Fibroblast of mammary gland (primary cell): Measurements from ENCODE around the gene SF3A1.
A peak's percentile ranks its signal among the peaks of the same experiment; 100 is the strongest.

ENCODE experiments used
- DNase-seq: peaks from one replicate; pipeline ENCODE4 v3.0.0-alpha.2; 2010; ENCODE audit warnings: low read depth
- H3K4me3 ChIP-seq: 2 replicates; pipeline ENCODE4 v1.5.1; 2011; ENCODE audit warnings: low read depth, mild to moderate bottlenecking, low read length, moderate library complexity; ENCODE audit not compliant: control insufficient read depth
- CTCF ChIP-seq: conservative IDR thresholded peaks from 2 replicates; pipeline ENCODE4 v1.5.1; 2011; ENCODE audit warnings: low read depth, low read length, inconsistent platforms; ENCODE audit not compliant: control insufficient read depth, insufficient read depth

SF3A1 gene

GRCh38 chr22:30287648-30288418, 68.9 kb downstream of the SF3A1 start:
- peak overlapping the region; percentile 53 for H3K4me3 ChIP-seq
- peak; percentile 60 for TF ChIP-seq CTCF
- DNase-seq: peak; percentile 88

GRCh38 chr22:30286813-30287647, 69.7 kb downstream of the SF3A1 start:
- peak; percentile 72 for TF ChIP-seq CTCF
- peak; percentile 45 for DNase-seq
- no peak overlapping the region for H3K4me3 ChIP-seq

DNA sequence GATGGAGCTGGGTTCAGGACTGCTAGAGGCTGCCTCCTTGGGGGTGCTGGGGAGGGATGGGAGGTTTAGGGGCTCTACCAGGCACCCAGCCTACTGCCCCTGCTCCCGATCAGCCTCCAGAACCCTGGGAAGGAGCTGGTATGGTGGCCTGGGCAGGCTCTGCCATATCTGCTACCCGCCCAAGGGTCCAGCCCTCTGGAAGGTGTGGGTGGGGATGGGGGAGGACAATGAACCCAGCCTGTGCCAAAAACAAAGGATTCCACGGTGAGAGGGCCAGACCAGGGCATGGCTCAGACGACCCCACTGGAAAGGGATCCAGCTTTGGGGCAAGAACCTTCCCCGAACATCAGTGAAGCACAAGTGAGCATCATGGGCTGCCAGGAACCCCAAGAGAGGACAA, 70.4 kb downstream of the SF3A1 start:
- no peak for TF ChIP-seq CTCF
- no peak for DNase-seq
- H3K4me3 ChIP-seq: no peak overlapping the region

- TF ChIP-seq CTCF: no peak
- no peak for DNase-seq
- H3K4me3 ChIP-seq: no peak overlapping the region
Measured at GRCh38 chr22:30285846-30286200, 70.9 kb downstream of the SF3A1 start.

DNA sequence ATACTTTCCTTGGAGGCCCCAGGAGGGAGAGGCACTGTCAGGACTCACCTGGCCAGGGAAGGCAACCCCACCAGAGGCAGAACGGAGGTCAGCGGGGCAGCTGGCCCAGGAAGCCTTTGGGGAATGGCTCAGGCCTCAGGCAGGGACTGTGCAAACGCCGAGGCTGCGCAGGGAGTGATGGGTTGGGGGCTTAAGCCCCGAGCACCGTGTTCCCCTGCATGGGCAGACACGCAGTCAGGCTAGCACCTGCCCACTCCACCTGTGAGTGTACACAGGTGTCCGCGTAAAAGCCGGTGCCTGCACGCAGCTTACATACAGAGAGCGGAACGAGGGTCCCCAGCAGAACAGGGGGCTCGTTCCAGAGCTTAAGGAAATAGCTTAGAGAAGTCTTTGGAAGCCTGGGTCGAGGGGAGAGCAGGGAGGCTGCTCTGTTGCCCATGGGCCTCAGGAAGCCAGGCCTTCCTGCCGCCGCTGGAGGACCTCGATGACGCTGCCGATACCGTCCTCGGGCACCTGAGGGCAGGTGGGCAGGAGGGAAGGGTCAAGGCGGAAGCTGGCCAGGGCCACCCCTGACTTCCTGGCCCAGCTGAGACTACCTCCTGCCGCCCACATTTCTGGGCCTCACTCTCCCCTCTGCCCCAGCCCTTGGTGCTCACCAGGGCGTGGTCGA, 71.4 kb downstream of the SF3A1 start:
- DNase-seq: no peak
- TF ChIP-seq CTCF: no peak
- no peak overlapping the region for H3K4me3 ChIP-seq

DNA sequence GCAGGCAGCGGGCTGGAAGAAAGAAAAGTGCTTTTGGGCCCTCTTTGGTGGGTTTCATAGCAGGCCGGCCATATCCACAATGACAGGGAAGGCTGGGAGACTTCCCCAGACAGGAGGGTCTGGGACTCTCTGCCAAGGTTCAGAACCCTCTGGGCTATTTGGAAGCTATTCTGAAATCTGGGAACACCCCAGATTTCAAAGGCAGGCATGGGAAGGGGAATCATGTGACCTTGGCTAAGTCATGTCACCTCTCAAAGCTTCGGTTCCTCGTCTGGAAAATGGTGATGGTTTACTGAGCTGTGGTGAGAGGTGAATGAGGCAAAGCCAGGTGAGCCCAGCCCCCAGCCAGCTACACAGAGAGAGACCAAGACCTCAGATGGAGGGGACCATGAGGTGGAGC, 72.0 kb downstream of the SF3A1 start:
- H3K4me3 ChIP-seq: no peak overlapping the region
- DNase-seq: no peak
- TF ChIP-seq CTCF: no peak
